Epithelial cell of esophagus (primary cell): ENCODE data around the gene GRK5.

Source experiments
- DNase-seq: peaks from one replicate; pipeline ENCODE4 v3.0.0; 2010; ENCODE audit warnings: low read depth
- H3K4me3 ChIP-seq: 2 replicates; pipeline ENCODE4 v1.5.1; 2011; ENCODE audit warnings: mild to moderate bottlenecking, low read length, control low read depth
- CTCF ChIP-seq: IDR thresholded peaks from 2 replicates; pipeline ENCODE4 v1.5.1; 2011; ENCODE audit warnings: low read depth, mild to moderate bottlenecking, low read length, control low read depth, inconsistent platforms; ENCODE audit not compliant: insufficient read depth; ENCODE audit errors: missing control alignments

The GRK5 gene

GRCh38 chr10:119445311-119445934 lies 238.1 kb downstream of the GRK5 start:
- peak; percentile 79 for DNase-seq
- no peak overlapping the region for H3K4me3 ChIP-seq
- TF ChIP-seq CTCF = peak; percentile 91

GRCh38 chr10:119445935-119446317 lies 238.6 kb downstream of the GRK5 start:
- no peak for TF ChIP-seq CTCF
- H3K4me3 ChIP-seq = no peak overlapping the region

GRCh38 chr10:119446441-119447277 lies 239.3 kb downstream of the GRK5 start:
- no peak for DNase-seq
- TF ChIP-seq CTCF = no peak
- H3K4me3 ChIP-seq = no peak overlapping the region

More at GRCh38 chr10:119445935-119446317, 238.6 kb downstream of the GRK5 start:
- DNase-seq = no peak

- DNase-seq = no peak
- TF ChIP-seq CTCF = no peak
Observed at GRCh38 chr10:119447421-119447820, 240.1 kb downstream of the GRK5 start.

GRCh38 chr10:119447823-119448546 lies 240.6 kb downstream of the GRK5 start:
- DNase-seq = no peak
- H3K4me3 ChIP-seq = no peak overlapping the region
- no peak for TF ChIP-seq CTCF

More at GRCh38 chr10:119447421-119447820, 240.1 kb downstream of the GRK5 start:
- no peak overlapping the region for H3K4me3 ChIP-seq

GRCh38 chr10:119448628-119449584 lies 241.5 kb downstream of the GRK5 start:
- DNase-seq = no peak
- no peak for TF ChIP-seq CTCF
- H3K4me3 ChIP-seq = no peak overlapping the region
